Esophagus squamous epithelium (tissue), 4 donors: Measurements from ENCODE around the gene BAHCC1.

Experiments
- CTCF ChIP-seq, 6 experiments: fragments of 450-650 bp in 4 of 6; fragments of 200-600 bp in 2 of 6; sonication (generic) in 2 of 6; IDR thresholded peaks; one replicate each; pipeline ENCODE4 v1.5.1; 2016 to 2019; ENCODE audit warnings: antibody characterized with exemption in 6 of 6, mild to moderate bottlenecking in 4 of 6, moderate library complexity in 4 of 6
- POLR2A ChIP-seq, 4 donors: fragments of 450-650 bp; IDR thresholded peaks; one replicate each; pipeline ENCODE4 v1.6.1; 2017; ENCODE audit warnings: antibody characterized with exemption in 4 of 4, mild to moderate bottlenecking in 4 of 4, moderate library complexity in 3 of 4

- TF ChIP-seq CTCF (IDR thresholded peaks at IDR 0.05): no peak
- no peak for TF ChIP-seq POLR2A (IDR thresholded peaks at IDR 0.05)
Measured at GRCh38 chr17:81492202-81492601, 96.9 kb downstream of the BAHCC1 start.
